HG03097 (cell line): ENCODE measurements around the gene TRIM10.

Experiments used
- ATAC-seq: cut with Tn5 transposase; IDR thresholded peaks from one replicate; pipeline ENCODE4 v1.9.1; 2021; ENCODE audit not compliant: unreplicated experiment, low FRiP score

The TRIM10 gene

GRCh38 chr6:30102414-30102969 is 58.5 kb downstream of the TRIM10 start:
- ATAC-seq: no peak
